Left colon (tissue), 2 donors: ENCODE results near the gene CORO1C. TPM values are rescaled to one million over a fixed set of nuclear protein-coding genes. Genes with fewer than 3 reads are reported as not detected.
A peak's percentile ranks its signal among the peaks of the same experiment; 100 is the strongest.

Experiments
- ATAC-seq: fragments of 200-7000 bp; cut with Tn5 transposase; one replicate; pipeline ENCODE4 v1.9.1; 2020; ENCODE audit warnings: mild to moderate bottlenecking, moderate library complexity
- DNase-seq, 2 donors: peaks; one replicate each; pipeline ENCODE4 v3.0.0-alpha.2; 2020
- intact Hi-C, 2 donors: fragments of 100-400 bp; cut with DNase I in 1 of 2; cut with micrococcal nuclease in 1 of 2; formaldehyde crosslinking; loops; one replicate each; pipeline versions ENCODE4 v1.11.2 to v1.14.0; 2022; cut with DNase I, micrococcal nuclease
- total RNA-seq, 2 donors: library from RNA; stranded (reverse); fragmentation: NEBNext Ultra II Directional; extraction: Animal tissue kit (Norgen Biotek cat#: 25700); gene quantifications; one replicate each; pipeline ENCODE4 v1.2.1, GENCODE V29; 2021
- donor health status: DM: no; HTN: no; CAD: no.
- donor health status: DM: yes; HTN: yes; CAD: no.

The CORO1C gene
- total RNA-seq, 2 donors from 2014 or later = 85.6 to 128 TPM

GRCh38 chr12:108711489-108712164 is 19.7 kb downstream of the CORO1C start:
- DNase-seq = no peak
- ATAC-seq = no peak
- intact Hi-C loops = no loop called here

DNA sequence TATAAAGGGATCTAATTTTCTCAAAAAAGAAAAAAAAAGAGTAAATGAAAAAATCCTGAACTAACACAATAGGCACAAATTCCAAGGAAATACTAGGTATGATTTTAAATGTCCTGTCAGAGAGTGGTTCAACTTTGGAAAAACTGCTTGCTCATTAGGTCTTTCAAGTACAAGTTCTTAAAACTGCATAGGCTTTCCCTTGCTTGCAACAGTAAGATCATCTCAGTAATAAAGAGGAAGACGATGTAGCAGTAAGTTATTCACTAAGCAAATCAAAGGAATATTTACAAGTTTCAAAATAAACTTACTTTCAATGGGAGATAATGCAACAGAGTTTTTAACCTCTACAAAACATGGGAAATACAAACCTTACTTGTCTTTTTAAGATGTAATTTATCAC is 21.6 kb downstream of the CORO1C start:
- DNase-seq (no peak), ATAC-seq (no peak)
- intact Hi-C loops = no loop called here

- DNase-seq = no peak
- ATAC-seq = peak; percentile 90
- intact Hi-C loops = no loop called here
Observed at GRCh38 chr12:108704527-108704926, 26.8 kb downstream of the CORO1C start.

DNA sequence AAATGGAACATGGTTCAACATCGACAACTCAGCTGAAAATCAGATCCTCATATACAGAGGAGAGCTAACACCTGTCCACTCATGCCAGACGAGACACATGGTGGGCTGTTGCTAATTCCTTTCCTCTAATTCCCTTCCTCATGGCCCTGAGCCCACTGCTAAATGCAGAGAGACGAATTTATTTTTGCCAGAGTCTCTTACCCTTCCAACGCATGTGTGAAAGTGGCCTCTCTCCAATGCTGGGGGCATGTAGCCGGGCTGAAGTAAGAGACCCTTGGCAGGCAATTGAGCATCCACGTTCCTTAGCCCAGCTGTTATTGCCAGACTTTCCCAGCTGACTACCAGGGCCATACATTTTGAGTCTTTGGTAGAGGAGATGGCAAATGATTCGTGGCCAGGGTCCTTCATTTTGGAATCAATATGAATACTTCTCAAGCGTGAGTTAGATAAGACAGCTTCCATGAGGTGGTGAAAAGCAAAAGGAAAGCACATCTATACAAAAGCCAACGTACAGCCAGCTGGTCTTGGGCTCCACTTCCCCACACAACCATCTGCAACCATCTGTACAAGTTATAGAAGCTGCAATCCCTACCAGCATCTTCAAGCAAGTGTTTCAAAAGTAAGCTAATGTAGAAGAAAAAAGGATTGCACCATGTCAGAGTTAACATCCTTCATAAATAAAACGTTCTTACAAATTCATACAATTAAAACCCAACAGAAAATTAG is 28.6 kb downstream of the CORO1C start:
- intact Hi-C loops = no loop called here

DNA sequence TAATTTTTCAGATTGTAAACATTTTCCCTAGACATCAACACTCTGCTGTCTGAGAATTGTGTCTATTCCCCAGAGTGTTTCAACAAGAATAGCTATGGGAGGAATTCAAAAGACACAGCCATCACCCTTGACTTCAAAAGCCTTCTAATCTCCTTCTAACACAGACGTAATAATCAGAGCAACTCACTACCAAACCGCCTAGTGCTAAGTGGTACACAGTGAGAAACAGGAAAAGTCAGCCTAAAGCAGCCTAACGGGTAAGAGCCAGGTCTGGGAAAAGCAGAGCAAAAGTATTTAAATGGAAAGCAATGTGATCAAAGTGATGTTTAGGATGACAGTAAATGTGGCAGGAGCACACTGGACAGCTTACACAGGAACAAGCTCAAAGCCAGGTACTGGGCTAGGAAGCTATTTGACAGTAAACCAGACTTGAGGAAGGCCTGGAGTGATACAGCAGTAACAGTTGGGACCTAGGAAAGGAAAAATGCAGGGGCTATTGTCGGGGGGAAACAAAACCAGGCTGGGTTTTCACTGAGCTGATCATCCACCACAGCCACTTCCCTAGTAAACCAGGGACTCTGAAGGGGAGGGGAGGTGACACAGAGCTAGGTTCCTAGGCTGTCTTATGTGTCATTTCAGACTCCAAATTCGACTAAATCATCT is 29.4 kb downstream of the CORO1C start:
- no peak for DNase-seq
- intact Hi-C loops = no loop called here
- no peak for ATAC-seq

More for the DNA sequence above, 28.6 kb downstream of the CORO1C start:
- no peak for ATAC-seq
- DNase-seq = no peak

- intact Hi-C loops = no loop called here
- DNase-seq (no peak), ATAC-seq (no peak)
Observed at GRCh38 chr12:108700833-108701541, 30.3 kb downstream of the CORO1C start.

DNA sequence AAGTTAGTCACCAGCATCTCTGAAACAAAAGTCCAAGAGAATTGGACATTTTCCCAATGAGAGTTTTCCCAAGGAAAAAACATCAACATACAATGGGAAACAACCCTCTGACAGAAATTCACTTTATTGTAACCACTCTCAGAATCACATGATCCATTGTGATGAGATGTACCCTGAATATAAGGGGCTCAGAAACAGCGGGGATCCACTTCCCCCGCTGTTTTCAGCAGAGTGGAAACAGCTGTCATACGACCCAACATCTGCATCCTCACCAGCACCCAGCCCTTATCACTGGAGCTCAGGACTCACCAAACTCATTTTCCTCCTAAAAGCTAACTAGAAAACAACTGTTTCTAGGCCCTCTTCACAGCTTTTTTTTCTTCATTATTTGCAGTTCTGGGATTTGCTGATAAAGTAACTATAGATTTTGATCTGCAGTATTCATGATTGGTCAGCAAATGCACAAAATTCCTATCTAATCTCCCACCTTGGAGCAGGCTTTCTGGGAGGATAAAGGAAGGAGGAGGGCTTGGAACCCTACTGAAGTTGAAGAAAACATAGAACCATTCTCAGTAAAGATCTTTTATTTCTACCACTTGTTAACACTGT is 31.3 kb downstream of the CORO1C start:
- ATAC-seq (no peak), DNase-seq (no peak)
- intact Hi-C loops = no loop called here

DNA sequence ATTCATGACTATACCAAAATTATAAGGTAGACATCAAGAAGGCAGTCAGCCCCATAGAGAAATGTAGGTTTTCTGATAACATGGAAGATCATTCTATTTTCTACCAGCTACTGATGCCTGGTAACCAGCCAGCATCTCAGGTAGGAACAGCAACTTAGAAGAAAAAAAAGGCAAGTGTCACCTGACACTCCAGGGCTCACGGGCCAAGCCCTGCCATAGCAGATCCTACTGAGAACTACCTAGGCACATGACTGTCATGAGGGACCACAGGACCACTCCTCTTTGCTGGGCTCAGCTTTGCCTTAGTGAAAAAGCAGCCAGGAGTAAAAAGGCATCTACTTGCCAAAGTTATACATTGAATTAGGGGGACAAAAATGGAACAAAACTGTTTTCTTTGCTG is 33.4 kb downstream of the CORO1C start:
- ATAC-seq (no peak), DNase-seq (no peak)
- intact Hi-C loops = no loop called here

GRCh38 chr12:108696996-108697290 is 34.4 kb downstream of the CORO1C start:
- ATAC-seq = no peak
- DNase-seq = no peak
- intact Hi-C loops = no loop called here

- DNase-seq = no peak
- intact Hi-C loops = no loop called here
Observed at GRCh38 chr12:108696111-108696995, 35.0 kb downstream of the CORO1C start.

GRCh38 chr12:108694812-108695278 is 36.5 kb downstream of the CORO1C start:
- intact Hi-C loops = no loop called here
- ATAC-seq (no peak), DNase-seq (no peak)

More at GRCh38 chr12:108696111-108696995, 35.0 kb downstream of the CORO1C start:
- ATAC-seq = no peak

DNA sequence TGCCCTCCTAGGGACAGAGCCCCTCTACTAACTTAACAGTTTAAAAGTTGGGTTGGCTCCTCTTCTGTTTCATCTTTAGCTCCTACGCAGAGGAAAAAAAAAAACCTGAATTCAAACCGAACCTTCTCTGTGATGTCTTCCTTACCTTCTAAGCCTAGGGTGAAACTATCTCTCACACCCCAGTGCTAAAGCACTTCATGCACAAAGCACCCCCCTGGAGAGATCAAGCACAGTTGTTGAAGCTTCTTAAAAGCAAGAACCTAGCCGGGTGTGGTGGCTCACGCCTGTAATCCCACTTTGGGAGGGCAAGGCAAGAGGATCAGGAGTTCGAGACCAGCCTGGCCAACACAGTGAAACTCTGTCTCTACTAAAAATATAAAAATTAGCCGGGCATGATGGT is 37.6 kb downstream of the CORO1C start:
- intact Hi-C loops = no loop called here
- no peak for DNase-seq
- ATAC-seq = no peak

DNA sequence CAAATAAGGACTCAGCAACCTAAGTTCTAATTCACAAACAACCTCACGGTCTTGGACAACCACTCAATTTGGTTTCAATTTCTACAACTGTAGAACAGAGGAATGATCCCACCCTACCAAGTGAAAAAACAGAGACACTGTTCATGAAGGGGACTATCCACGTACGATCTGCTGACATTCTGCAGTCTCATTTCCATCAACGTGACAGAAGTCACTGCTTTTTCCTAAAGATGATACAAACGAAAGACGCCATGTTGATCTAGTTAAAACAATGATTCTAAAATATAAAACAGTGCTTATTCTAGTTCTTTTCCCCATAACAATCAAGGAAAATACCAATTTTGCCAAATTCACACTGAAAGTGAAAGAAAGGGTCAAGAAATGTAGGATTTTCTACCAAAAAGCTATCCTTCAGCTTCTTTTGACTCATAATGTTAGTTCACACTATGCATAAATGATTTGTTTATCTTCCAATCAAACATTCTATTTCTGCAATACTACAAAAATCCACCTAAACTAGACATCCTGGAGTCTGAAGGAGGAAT is 38.1 kb downstream of the CORO1C start:
- ATAC-seq (no peak), DNase-seq (no peak)
- intact Hi-C loops = no loop called here

DNA sequence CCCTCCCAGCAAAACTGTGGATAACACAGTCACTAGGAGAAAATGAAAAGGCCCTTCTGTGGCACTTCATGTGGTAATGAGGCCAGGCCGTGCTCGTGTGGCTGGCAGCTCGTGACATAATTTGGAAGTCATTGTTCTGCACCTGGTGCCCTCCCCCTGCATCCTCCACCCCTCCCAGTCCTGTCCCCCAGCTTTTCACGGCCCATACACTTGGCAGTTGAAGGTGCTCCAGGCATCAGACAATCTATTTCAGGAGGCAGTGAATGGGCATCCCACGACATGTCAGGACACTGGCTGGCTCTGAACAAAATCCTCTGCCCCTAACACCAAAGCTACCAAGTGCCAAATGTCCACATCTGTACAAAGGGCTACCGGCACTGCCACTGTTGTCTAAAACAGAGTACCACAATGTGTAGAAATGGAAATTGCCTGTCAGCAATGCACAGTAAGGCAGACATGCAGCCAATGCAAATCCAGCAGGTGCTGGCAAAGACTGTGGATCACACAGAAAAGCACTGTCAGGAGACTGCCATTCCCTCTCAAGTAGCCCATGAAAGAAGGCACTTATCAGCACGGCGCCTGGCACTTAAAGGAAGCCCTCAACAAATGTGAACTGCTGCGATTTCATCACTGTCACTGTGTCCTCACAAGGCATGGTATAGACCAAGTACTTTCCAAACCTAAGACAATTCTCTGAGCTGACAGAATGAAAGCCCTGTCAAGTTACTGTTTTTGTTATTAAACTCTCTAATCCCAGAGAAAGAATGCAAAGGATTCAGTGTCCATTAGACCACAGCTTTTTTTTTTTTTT is 39.1 kb downstream of the CORO1C start:
- intact Hi-C loops = no loop called here

GRCh38 chr12:108691175-108691997 is 39.9 kb downstream of the CORO1C start:
- ATAC-seq (peak; percentile 96), DNase-seq (peak; percentile 89 to 96)
- intact Hi-C loops = no loop called here

More for the DNA sequence above, 39.1 kb downstream of the CORO1C start:
- peak; percentile 25 to 39 for DNase-seq
- peak; percentile 18 for ATAC-seq

- ATAC-seq = no peak
- intact Hi-C loops = no loop called here
- no peak for DNase-seq
Observed at GRCh38 chr12:108690542-108691174, 40.7 kb downstream of the CORO1C start.
